Measurements from ENCODE around the gene SIM2. TPM values are rescaled to one million over a fixed set of nuclear protein-coding genes. Genes with fewer than 3 reads are reported as not detected.

The SIM2 gene
- total RNA-seq, 4 donors from 2014 or later: 1.2 TPM; not detected in 3

DNA sequence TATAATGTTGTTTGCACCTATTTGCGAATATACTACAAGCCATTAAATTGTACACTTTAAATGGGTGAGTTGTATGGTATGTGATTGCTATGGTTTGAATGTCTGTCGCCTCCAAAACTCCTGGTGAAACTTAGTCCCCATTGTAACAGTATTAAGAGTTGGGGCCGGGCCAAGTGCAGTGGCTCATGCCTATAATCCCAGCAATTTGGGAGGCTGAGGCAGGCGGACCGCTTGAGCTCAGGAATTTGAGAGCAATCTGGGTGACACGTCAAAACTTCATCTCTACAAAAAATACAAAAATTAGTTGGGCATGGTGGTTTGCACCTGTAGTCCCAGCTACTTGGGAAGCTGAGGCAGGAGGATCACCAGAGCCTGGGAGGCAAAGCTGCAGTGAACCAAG is 12.0 kb upstream of the SIM2 start:
- peaks cover 75% of the 10 kb centered on the region for H3K27me3 ChIP-seq

DNA sequence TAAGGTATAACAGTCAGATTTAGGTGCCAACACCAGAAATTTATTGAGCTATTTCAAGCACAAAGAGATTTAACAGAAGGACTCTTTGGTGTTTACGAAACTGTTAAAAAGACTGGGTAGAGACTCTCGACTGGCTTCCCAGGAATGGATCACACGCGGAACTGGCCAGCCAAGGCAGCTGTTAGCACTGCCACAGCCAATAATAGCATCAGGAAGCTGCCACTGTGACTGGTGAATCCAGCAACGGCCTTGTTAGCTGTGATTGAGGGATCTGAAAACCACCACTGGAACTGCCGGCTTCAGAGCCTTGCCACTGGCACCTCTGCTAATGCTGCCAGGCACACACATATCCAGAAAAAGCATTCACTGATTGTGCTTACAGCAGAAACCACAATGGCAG is 10.6 kb upstream of the SIM2 start:
- Histone ChIP-seq H3K27me3 (peaks cover 79% of the 10 kb centered on the region), H3K4me3 (no peak overlapping the region), H3K36me3 (no peaks in the 10 kb centered on the region), H3K4me1 (peaks cover 13% of the 10 kb centered on the region), H3K27ac (no peak overlapping the region), H3K9me3 (no peaks in the 10 kb centered on the region)
- TF ChIP-seq POLR2AphosphoS5 (IDR thresholded peaks at IDR 0.05): no peak
- no peak for TF ChIP-seq EP300 (IDR thresholded peaks at IDR 0.05)
- TF ChIP-seq, protein P1, sequence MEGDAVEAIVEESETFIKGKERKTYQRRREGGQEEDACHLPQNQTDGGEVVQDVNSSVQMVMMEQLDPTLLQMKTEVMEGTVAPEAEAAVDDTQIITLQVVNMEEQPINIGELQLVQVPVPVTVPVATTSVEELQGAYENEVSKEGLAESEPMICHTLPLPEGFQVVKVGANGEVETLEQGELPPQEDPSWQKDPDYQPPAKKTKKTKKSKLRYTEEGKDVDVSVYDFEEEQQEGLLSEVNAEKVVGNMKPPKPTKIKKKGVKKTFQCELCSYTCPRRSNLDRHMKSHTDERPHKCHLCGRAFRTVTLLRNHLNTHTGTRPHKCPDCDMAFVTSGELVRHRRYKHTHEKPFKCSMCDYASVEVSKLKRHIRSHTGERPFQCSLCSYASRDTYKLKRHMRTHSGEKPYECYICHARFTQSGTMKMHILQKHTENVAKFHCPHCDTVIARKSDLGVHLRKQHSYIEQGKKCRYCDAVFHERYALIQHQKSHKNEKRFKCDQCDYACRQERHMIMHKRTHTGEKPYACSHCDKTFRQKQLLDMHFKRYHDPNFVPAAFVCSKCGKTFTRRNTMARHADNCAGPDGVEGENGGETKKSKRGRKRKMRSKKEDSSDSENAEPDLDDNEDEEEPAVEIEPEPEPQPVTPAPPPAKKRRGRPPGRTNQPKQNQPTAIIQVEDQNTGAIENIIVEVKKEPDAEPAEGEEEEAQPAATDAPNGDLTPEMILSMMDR (IDR thresholded peaks at IDR 0.05): no peak
- TF ChIP-seq POLR2A (IDR thresholded peaks at IDR 0.05): no peak
- 86% methylated on average over 6 of the region's 6 CpGs for WGBS
- DNase-seq (ENCODE audit: low spot score in 2 of 2): no peak

More for the DNA sequence above, 12.0 kb upstream of the SIM2 start:
- no peak for TF ChIP-seq POLR2AphosphoS5 (IDR thresholded peaks at IDR 0.05)
- TF ChIP-seq, protein P1 (IDR thresholded peaks at IDR 0.05): no peak
- no peak for DNase-seq (ENCODE audit: low spot score in 2 of 2)
- 88% methylated on average over 6 of the region's 6 CpGs for WGBS
- no peaks in the 10 kb centered on the region for H3K36me3 ChIP-seq
- H3K27ac ChIP-seq: no peak overlapping the region
- no peaks in the 10 kb centered on the region for H3K9me3 ChIP-seq
- no peak overlapping the region for H3K4me3 ChIP-seq
- H3K4me1 ChIP-seq: no peaks in the 10 kb centered on the region

DNA sequence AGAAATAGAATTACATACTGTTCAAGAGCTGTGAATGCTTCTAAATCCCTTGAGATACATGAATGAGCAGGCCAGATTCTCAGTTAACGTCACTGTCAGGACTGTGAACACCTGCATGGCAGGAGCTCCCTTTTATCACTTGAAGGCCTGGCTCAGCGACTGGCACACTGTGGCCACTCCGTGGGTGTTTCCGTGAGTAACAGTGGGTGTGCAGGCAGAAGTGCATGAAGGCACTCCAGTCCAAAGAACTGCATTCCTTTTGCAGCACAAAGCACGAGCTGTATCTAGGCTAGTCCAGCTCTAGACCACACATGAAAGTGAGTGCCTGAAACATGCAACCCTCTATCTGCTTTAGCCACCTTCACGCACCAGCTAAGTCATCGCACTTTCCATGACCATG is 9.6 kb upstream of the SIM2 start:
- H3K27ac ChIP-seq: no peak overlapping the region
- no peak overlapping the region for H3K4me3 ChIP-seq
- peaks cover 19% of the 10 kb centered on the region for H3K4me1 ChIP-seq
- no peaks in the 10 kb centered on the region for H3K36me3 ChIP-seq
- 86% methylated on average over 4 of the region's 7 CpGs for WGBS
- H3K27me3 ChIP-seq: peaks cover 85% of the 10 kb centered on the region
- no peak for DNase-seq (ENCODE audit: low spot score in 2 of 2)
- H3K9me3 ChIP-seq: no peaks in the 10 kb centered on the region
- TF ChIP-seq POLR2AphosphoS5 (IDR thresholded peaks at IDR 0.05) (no peak), POLR2A (IDR thresholded peaks at IDR 0.05) (no peak), EP300 (IDR thresholded peaks at IDR 0.05) (no peak)
- TF ChIP-seq, protein P1 (IDR thresholded peaks at IDR 0.05): no peak

DNA sequence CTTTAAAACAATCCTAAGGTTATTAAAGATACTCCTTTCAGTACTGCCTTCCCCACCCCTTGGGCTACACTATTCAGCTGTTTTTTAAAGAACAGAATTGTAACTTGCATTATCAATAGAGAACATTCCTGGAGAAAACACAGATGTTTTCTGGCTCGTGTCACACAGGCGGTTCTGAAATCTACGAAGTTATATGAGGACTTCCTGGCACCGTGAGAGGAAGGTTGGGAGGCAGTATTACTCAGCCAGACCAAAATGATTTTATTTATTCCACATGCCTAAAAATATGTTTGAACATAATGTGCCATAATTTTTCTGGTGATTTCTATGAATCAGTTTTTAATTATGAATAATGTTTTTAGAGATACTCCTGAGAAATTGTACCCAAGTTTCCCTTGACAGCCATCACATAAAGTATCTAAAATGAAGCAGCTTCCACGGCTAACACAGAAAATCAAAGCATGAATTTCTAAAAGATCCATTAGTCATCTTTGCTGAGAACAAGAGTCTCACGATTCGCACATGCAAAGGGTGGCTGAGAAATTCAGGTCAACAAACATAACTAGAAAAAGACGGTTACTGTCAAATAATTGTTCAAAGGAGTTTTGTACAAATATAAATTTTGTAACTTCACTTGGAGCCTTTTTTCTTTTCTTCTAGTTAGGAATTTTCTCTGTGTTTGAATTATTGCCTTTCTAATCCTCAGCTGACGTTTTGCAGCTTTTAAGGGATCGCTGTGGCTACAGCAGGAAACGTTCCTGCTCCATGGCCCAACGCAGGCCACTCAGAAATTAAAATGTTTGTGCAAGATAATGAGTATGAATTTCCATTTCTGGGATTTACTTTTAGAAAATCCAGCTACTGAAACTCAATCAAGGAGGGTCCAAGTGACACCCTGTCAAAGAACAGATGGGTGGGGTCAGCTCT is 8.0 kb upstream of the SIM2 start:
- Histone ChIP-seq H3K36me3 (no peaks in the 10 kb centered on the region), H3K4me3 (no peak overlapping the region), H3K4me1 (peaks cover 19% of the 10 kb centered on the region), H3K27ac (no peak overlapping the region), H3K9me3 (no peaks in the 10 kb centered on the region), H3K27me3 (peaks cover 91% of the 10 kb centered on the region)
- no peak for DNase-seq (ENCODE audit: low spot score in 2 of 2)
- WGBS: 22% methylated on average over 12 of the region's 12 CpGs
- TF ChIP-seq, protein P1 (IDR thresholded peaks at IDR 0.05): no peak
- no peak for TF ChIP-seq EP300 (IDR thresholded peaks at IDR 0.05)
- TF ChIP-seq POLR2AphosphoS5 (IDR thresholded peaks at IDR 0.05): no peak
- no peak for TF ChIP-seq POLR2A (IDR thresholded peaks at IDR 0.05)

DNA sequence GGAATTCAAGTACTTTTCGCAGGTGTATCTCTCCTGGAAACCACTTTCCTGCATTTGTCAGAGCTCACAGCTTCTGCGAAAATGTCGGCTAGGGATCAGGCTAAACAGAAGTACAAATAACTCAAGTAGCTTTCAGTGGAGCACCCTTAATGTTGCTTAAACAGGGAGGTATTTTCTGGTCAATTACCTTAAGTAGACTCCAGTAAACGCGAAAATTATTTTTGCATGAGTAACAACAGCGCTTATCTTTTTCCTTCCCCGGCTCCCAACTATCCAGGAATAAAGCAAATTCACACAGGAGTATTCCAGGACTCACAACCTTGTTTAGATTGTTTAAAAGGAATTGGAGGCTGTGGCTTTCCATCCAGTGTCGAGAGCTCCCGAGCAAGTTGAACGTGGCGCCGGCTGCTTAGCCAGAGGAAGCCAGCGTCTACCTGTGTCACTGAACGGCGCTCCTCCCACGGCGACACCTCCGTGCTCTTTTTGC is 7.3 kb upstream of the SIM2 start:
- DNase-seq (ENCODE audit: low spot score in 2 of 2): no peak
- H3K4me1 ChIP-seq: peaks cover 26% of the 10 kb centered on the region
- H3K9me3 ChIP-seq: no peaks in the 10 kb centered on the region
- no peak overlapping the region for H3K27ac ChIP-seq
- H3K4me3 ChIP-seq: no peak overlapping the region
- WGBS: 29% methylated on average over 18 of the region's 18 CpGs
- H3K36me3 ChIP-seq: no peaks in the 10 kb centered on the region
- peaks cover 93% of the 10 kb centered on the region for H3K27me3 ChIP-seq
- TF ChIP-seq POLR2AphosphoS5 (IDR thresholded peaks at IDR 0.05) (no peak), EP300 (IDR thresholded peaks at IDR 0.05) (no peak), POLR2A (IDR thresholded peaks at IDR 0.05) (no peak)
- TF ChIP-seq, protein P1 (IDR thresholded peaks at IDR 0.05): no peak

Measured in suprapubic skin (tissue), 4 donors.